ENCODE measurements around the gene ZNF787. TPM values are rescaled to one million over a fixed set of nuclear protein-coding genes. Genes with fewer than 3 reads are reported as not detected.
A peak's percentile ranks its signal among the peaks of the same experiment; 100 is the strongest.

ZNF787 gene
- total RNA-seq, 1 experiment from 2014 or later = 111 TPM

- Histone ChIP-seq H3K9ac (ENCODE audit: low read length) (peak overlapping the region; percentile 98), H3K79me2 (ENCODE audit: low read length) (peaks cover 51% of the 10 kb centered on the region), H3F3A (ENCODE audit: low read length, unreplicated experiment) (no peaks in the 10 kb centered on the region), H3K9me3 (ENCODE audit: low read length) (no peaks in the 10 kb centered on the region), H4K20me1 (ENCODE audit: low read length) (peaks cover 35% of the 10 kb centered on the region), H3K4me3 (ENCODE audit: low read length) (peak overlapping the region; percentile 75), H3K4me2 (ENCODE audit: low read length) (peak overlapping the region; percentile 89), H3K9me2 (replicated peaks; ENCODE audit: low read length) (no peaks in the 10 kb centered on the region), H2AFZ (ENCODE audit: low read length) (peak overlapping the region; percentile 88), H3K4me1 (ENCODE audit: insufficient read depth, low read length) (peaks cover 16% of the 10 kb centered on the region), H3K27ac (ENCODE audit: low read length) (peak overlapping the region; percentile 85), H3K27me3 (ENCODE audit: low read length) (no peaks in the 10 kb centered on the region), H3K36me3 (ENCODE audit: low read depth, low read length) (peaks cover 13% of the 10 kb centered on the region; the same call in 1 of the 2 replicates)
- ChIA-PET POLR2A (ENCODE audit: unreplicated experiment) (interaction anchor here (0.6 to 0.8 kb wide), 2 partner anchors 8 to 1931 kb away, joined by 4 to 7 read pairs; no protein-coding TSS in a partner anchor), CTCF (interaction anchor here (0.6 to 1.1 kb wide), 2 partner anchors 51 kb away, joined by 3 to 7 read pairs; no protein-coding TSS in a partner anchor)
- BruUV-seq (replicated peaks) = no TSS peak
- DNase-seq = peak; percentile 72
- intact Hi-C loops (cut with micrococcal nuclease) = loop anchor here (1.0 kb wide), 1 partner anchor 20 kb away; no protein-coding TSS in a partner anchor
- no peak for TF ChIP-seq EZH2 (IDR thresholded peaks at IDR 0.05; ENCODE audit: low read length, unreplicated experiment)
- no peak for TF ChIP-seq EZH2phosphoT487 (IDR thresholded peaks at IDR 0.05; ENCODE audit: borderline replicate concordance, low read length)
- no peak for TF ChIP-seq CTCF (conservative IDR thresholded peaks at IDR 0.05; ENCODE audit: low read depth, low read length)
- ATAC-seq = peak; percentile 60
These were observed 520 bp downstream of the ZNF787 start for GRCh38 chr19:56120371-56121179.

GRCh38 chr19:56120002-56120370 is 1.1 kb downstream of the ZNF787 start:
- DNase-seq (no peak), ATAC-seq (no peak)
- Histone ChIP-seq H3K27ac (ENCODE audit: low read length) (peak overlapping the region; percentile 85), H3K27me3 (ENCODE audit: low read length) (no peaks in the 10 kb centered on the region), H3K79me2 (ENCODE audit: low read length) (peaks cover 57% of the 10 kb centered on the region), H4K20me1 (ENCODE audit: low read length) (peaks cover 39% of the 10 kb centered on the region), H3K4me1 (ENCODE audit: insufficient read depth, low read length) (peaks cover 16% of the 10 kb centered on the region), H3F3A (ENCODE audit: low read length, unreplicated experiment) (no peaks in the 10 kb centered on the region), H3K9me3 (ENCODE audit: low read length) (no peaks in the 10 kb centered on the region), H3K4me3 (ENCODE audit: low read length) (peak overlapping the region; percentile 75), H3K9ac (ENCODE audit: low read length) (peak overlapping the region; percentile 98), H3K4me2 (ENCODE audit: low read length) (peak overlapping the region; percentile 89), H3K36me3 (ENCODE audit: low read depth, low read length) (peaks cover 13% of the 10 kb centered on the region; the same call in 1 of the 2 replicates), H2AFZ (ENCODE audit: low read length) (peak overlapping the region; percentile 3; the same call in 1 of the 2 replicates), H3K9me2 (replicated peaks; ENCODE audit: low read length) (no peaks in the 10 kb centered on the region)
- no TSS peak for BruUV-seq (replicated peaks)
- ChIA-PET CTCF (no interaction called here), POLR2A (ENCODE audit: unreplicated experiment) (no interaction called here)
- intact Hi-C loops (cut with micrococcal nuclease) = no loop called here
- TF ChIP-seq EZH2 (IDR thresholded peaks at IDR 0.05; ENCODE audit: low read length, unreplicated experiment) = no peak
- no peak for TF ChIP-seq CTCF (conservative IDR thresholded peaks at IDR 0.05; ENCODE audit: low read depth, low read length)
- TF ChIP-seq EZH2phosphoT487 (IDR thresholded peaks at IDR 0.05; ENCODE audit: borderline replicate concordance, low read length) = no peak

GRCh38 chr19:56119582-56119978 is 1.5 kb downstream of the ZNF787 start:
- intact Hi-C loops (cut with micrococcal nuclease) = no loop called here
- H4K20me1 ChIP-seq (ENCODE audit: low read length) = peaks cover 43% of the 10 kb centered on the region
- H2AFZ ChIP-seq (ENCODE audit: low read length) = no peak overlapping the region

More at GRCh38 chr19:56119582-56119978, 1.5 kb downstream of the ZNF787 start:
- Histone ChIP-seq H3K4me1 (ENCODE audit: insufficient read depth, low read length) (peaks cover 16% of the 10 kb centered on the region), H3K4me3 (ENCODE audit: low read length) (peak overlapping the region; percentile 75), H3K79me2 (ENCODE audit: low read length) (peaks cover 61% of the 10 kb centered on the region), H3K27me3 (ENCODE audit: low read length) (no peaks in the 10 kb centered on the region), H3K9ac (ENCODE audit: low read length) (peak overlapping the region; percentile 98), H3F3A (ENCODE audit: low read length, unreplicated experiment) (no peaks in the 10 kb centered on the region), H3K4me2 (ENCODE audit: low read length) (peak overlapping the region; percentile 89), H3K27ac (ENCODE audit: low read length) (peak overlapping the region; percentile 85), H3K9me2 (replicated peaks; ENCODE audit: low read length) (no peaks in the 10 kb centered on the region), H3K36me3 (ENCODE audit: low read depth, low read length) (peaks cover 13% of the 10 kb centered on the region; the same call in 1 of the 2 replicates), H3K9me3 (ENCODE audit: low read length) (no peaks in the 10 kb centered on the region)
- ChIA-PET POLR2A (ENCODE audit: unreplicated experiment) (no interaction called here), CTCF (no interaction called here)
- TSS peak; percentile 31 for BruUV-seq (replicated peaks)
- no peak for TF ChIP-seq EZH2phosphoT487 (IDR thresholded peaks at IDR 0.05; ENCODE audit: borderline replicate concordance, low read length)
- no peak for TF ChIP-seq CTCF (conservative IDR thresholded peaks at IDR 0.05; ENCODE audit: low read depth, low read length)
- no peak for TF ChIP-seq EZH2 (IDR thresholded peaks at IDR 0.05; ENCODE audit: low read length, unreplicated experiment)
- peak; percentile 12 for DNase-seq
- no peak for ATAC-seq

Measured in PC-3 (cell line).